Right lobe of liver (tissue), 4 donors: ENCODE results near the gene POLR2F.

Experiments used
- CTCF ChIP-seq, 4 donors: fragments of 200-600 bp in 3 of 4; fragments of 450-650 bp in 1 of 4; IDR thresholded peaks; one replicate each; pipeline versions ENCODE4 v1.5.1 to v1.8.0; 2016 to 2022; ENCODE audit warnings: antibody characterized with exemption in 4 of 4, mild to moderate bottlenecking in 2 of 4
- POLR2A ChIP-seq: fragments of 450-650 bp; IDR thresholded peaks from one replicate; pipeline ENCODE4 v1.6.1; 2017; ENCODE audit warnings: antibody characterized with exemption, mild to moderate bottlenecking
- donor health status: DM: no; HTN: no; CAD: no.
- donor health status: DM: no; HTN: no; CAD: no.
- donor health status: DM: no; HTN: yes; CAD: no.

GRCh38 chr22:37982151-37982785 lies 28.8 kb downstream of the POLR2F start:
- no peak for TF ChIP-seq CTCF (IDR thresholded peaks at IDR 0.05)
- TF ChIP-seq POLR2A, result no peak
